Caco-2 (cell line): ENCODE data around the gene HMGCR. TPM values are rescaled to one million over a fixed set of nuclear protein-coding genes. Genes with fewer than 3 reads are reported as not detected.

Experiments
- BruUV-seq: library from RNA; stranded (reverse); fragments of 400-500 nt; replicated peaks from 2 replicates; lab custom pipeline; 2021; lab: Mats Ljungman, UMichigan
- CTCF ChIA-PET: fragments of 300-600 bp; sonication (Branson Sonifier 250); formaldehyde crosslinking; loops from one replicate; lab custom pipeline; 2022; ENCODE audit warnings: antibody characterized with exemption; lab: Charles Lee
- POLR2A ChIA-PET: fragments of 300-600 bp; sonication (Branson Sonifier 250); formaldehyde crosslinking; loops from one replicate; lab custom pipeline; 2022; ENCODE audit warnings: antibody characterized with exemption; lab: Charles Lee
- DNase-seq, 2 experiments: peaks; one replicate each; pipeline versions ENCODE4 v3.0.0 to v3.0.0-alpha.2; 2020 to 2022
- H3K27me3 ChIP-seq: replicated peaks from 2 replicates; pipeline ENCODE4 v1.6.0; 2011; ENCODE audit warnings: low read length; ENCODE audit not compliant: control insufficient read depth, insufficient read depth
- H3K36me3 ChIP-seq: 2 replicates; pipeline ENCODE4 v1.5.1; 2011; ENCODE audit warnings: low read length; ENCODE audit not compliant: control insufficient read depth, insufficient read depth
- H3K4me1 ChIP-seq: fragments of 250-450 bp; sonication (Bioruptor Pico); 2 replicates; pipeline ENCODE4 v1.5.1; 2020; ENCODE audit warnings: mild to moderate bottlenecking
- H3K4me3 ChIP-seq: 2 replicates; pipeline ENCODE4 v1.5.1; 2011; ENCODE audit warnings: low read depth, mild to moderate bottlenecking, control low read depth, low read length
- H3K9me3 ChIP-seq: fragments of 250-450 bp; sonication (Bioruptor Pico); 2 replicates; pipeline ENCODE4 v1.5.1; 2020; ENCODE audit warnings: mild to moderate bottlenecking, moderate library complexity
- H3K27ac Mint-ChIP-seq: one replicate; pipeline ENCODE4 v1.8.0; 2022; ENCODE audit warnings: mixed read lengths; ENCODE audit not compliant: unreplicated experiment
- H3K27me3 Mint-ChIP-seq: one replicate; pipeline ENCODE4 v1.8.0; 2022; ENCODE audit warnings: mixed read lengths; ENCODE audit not compliant: insufficient read depth, unreplicated experiment
- H3K36me3 Mint-ChIP-seq: one replicate; pipeline ENCODE4 v1.8.0; 2022; ENCODE audit warnings: mild to moderate bottlenecking, mixed read lengths; ENCODE audit not compliant: insufficient read depth, unreplicated experiment
- H3K4me1 Mint-ChIP-seq: one replicate; pipeline ENCODE4 v1.8.0; 2022; ENCODE audit warnings: low read depth, mixed read lengths; ENCODE audit not compliant: unreplicated experiment
- H3K4me3 Mint-ChIP-seq: one replicate; pipeline ENCODE4 v1.8.0; 2022; ENCODE audit warnings: mild to moderate bottlenecking, moderate library complexity, mixed read lengths; ENCODE audit not compliant: unreplicated experiment
- H3K9me3 Mint-ChIP-seq: one replicate; pipeline ENCODE4 v1.8.0; 2022; ENCODE audit warnings: mixed read lengths; ENCODE audit not compliant: unreplicated experiment
- CTCF ChIP-seq, 2 experiments: fragments of 200-600 bp in 1 of 2; IDR thresholded peaks; 1 replicate in 1 of 2; 2 replicates in 1 of 2; pipeline versions ENCODE4 v1.5.1 to v1.8.0; 2011 to 2022; ENCODE audit warnings: antibody characterized with exemption in 1 of 2, control low read depth in 1 of 2, inconsistent platforms in 1 of 2, low read depth in 1 of 2, low read length in 1 of 2, mild to moderate bottlenecking in 1 of 2, moderate library complexity in 1 of 2; ENCODE audit not compliant: insufficient read depth in 1 of 2, severe bottlenecking in 1 of 2, unreplicated experiment in 1 of 2
- intact Hi-C: fragments of 100-400 bp; cut with micrococcal nuclease; formaldehyde crosslinking; loops from one replicate; pipeline ENCODE4 v1.10.0; 2022; ENCODE audit not compliant: unreplicated experiment
- total RNA-seq: library from RNA; stranded (reverse); gene quantifications from 2 replicates; pipeline ENCODE4 v1.2.3, GENCODE V29; 2022

Gene HMGCR
- total RNA-seq, 1 experiment from 2014 or later = 164 TPM

- no peak overlapping the region for H3K4me3 ChIP-seq
- H3K27me3 ChIP-seq = no peaks in the 10 kb centered on the region
- no peaks in the 10 kb centered on the region for H3K9me3 ChIP-seq
- Mint-ChIP-seq H3K4me1 (no peaks in the 10 kb centered on the region), H3K36me3 (peaks cover 71% of the 10 kb centered on the region), H3K27me3 (no peaks in the 10 kb centered on the region), H3K9me3 (no peaks in the 10 kb centered on the region), H3K27ac (peak overlapping the region; percentile 26), H3K4me3 (no peak overlapping the region)
- POLR2A ChIA-PET = interaction anchor here (0.6 kb wide), 1 partner anchor 147 kb away, joined by 3 read pairs; the partner anchor contains the start of gene POLK
- no peaks in the 10 kb centered on the region for H3K4me1 ChIP-seq
- no peak for TF ChIP-seq CTCF (IDR thresholded peaks at IDR 0.05; ENCODE audit: insufficient read depth in 1 of 2, low read depth in 1 of 2, low read length in 1 of 2, severe bottlenecking in 1 of 2, unreplicated experiment in 1 of 2)
- BruUV-seq = no TSS peak
- DNase-seq = no peak
- intact Hi-C loops = loop anchor here (5.0 to 10.0 kb wide), 2 partner anchors 300 to 318 kb away; no protein-coding TSS in a partner anchor
- H3K36me3 ChIP-seq = peaks cover 2% of the 10 kb centered on the region; the same call in 1 of the 2 replicates
- CTCF ChIA-PET = no interaction called here
Observed at GRCh38 chr5:75364571-75365280, 27.7 kb downstream of the HMGCR start.

- ChIA-PET CTCF (no interaction called here), POLR2A (no interaction called here)
- Mint-ChIP-seq H3K27ac (no peak overlapping the region), H3K36me3 (peaks cover 64% of the 10 kb centered on the region), H3K27me3 (no peaks in the 10 kb centered on the region), H3K4me1 (no peaks in the 10 kb centered on the region), H3K4me3 (no peak overlapping the region), H3K9me3 (no peaks in the 10 kb centered on the region)
- Histone ChIP-seq H3K4me3 (no peak overlapping the region), H3K36me3 (peaks cover 2% of the 10 kb centered on the region; the same call in 1 of the 2 replicates), H3K27me3 (no peaks in the 10 kb centered on the region), H3K9me3 (no peaks in the 10 kb centered on the region), H3K4me1 (no peaks in the 10 kb centered on the region)
- DNase-seq = no peak
- intact Hi-C loops = loop anchor here (5.0 to 10.0 kb wide), 2 partner anchors 299 to 317 kb away; no protein-coding TSS in a partner anchor
- no TSS peak for BruUV-seq
- TF ChIP-seq CTCF (IDR thresholded peaks at IDR 0.05; ENCODE audit: insufficient read depth in 1 of 2, low read depth in 1 of 2, low read length in 1 of 2, severe bottlenecking in 1 of 2, unreplicated experiment in 1 of 2) = no peak
Observed at GRCh38 chr5:75365740-75366139, 28.7 kb downstream of the HMGCR start.

- intact Hi-C loops = loop anchor here (5.0 to 10.0 kb wide), 2 partner anchors 298 to 316 kb away; no protein-coding TSS in a partner anchor
- ChIA-PET CTCF (no interaction called here), POLR2A (no interaction called here)
- no peaks in the 10 kb centered on the region for H3K27me3 Mint-ChIP-seq
- Histone ChIP-seq H3K36me3 (peaks cover 2% of the 10 kb centered on the region; the same call in 1 of the 2 replicates), H3K9me3 (no peaks in the 10 kb centered on the region), H3K27me3 (no peaks in the 10 kb centered on the region), H3K4me3 (no peak overlapping the region), H3K4me1 (no peaks in the 10 kb centered on the region)
- no peak overlapping the region for H3K4me3 Mint-ChIP-seq
- no peak overlapping the region for H3K27ac Mint-ChIP-seq
- no peak for TF ChIP-seq CTCF (IDR thresholded peaks at IDR 0.05; ENCODE audit: insufficient read depth in 1 of 2, low read depth in 1 of 2, low read length in 1 of 2, severe bottlenecking in 1 of 2, unreplicated experiment in 1 of 2)
- no peaks in the 10 kb centered on the region for H3K9me3 Mint-ChIP-seq
- no peaks in the 10 kb centered on the region for H3K4me1 Mint-ChIP-seq
- peaks cover 55% of the 10 kb centered on the region for H3K36me3 Mint-ChIP-seq
- no peak for DNase-seq
- no TSS peak for BruUV-seq
Observed at GRCh38 chr5:75366787-75367186, 29.8 kb downstream of the HMGCR start.
